RWPE2 (cell line): ENCODE data around the gene MNX1.

Experiments
- ATAC-seq: fragments of 200-7000 bp; cut with Tn5 transposase; 3 replicates; pipeline ENCODE4 v1.9.1; 2021; ENCODE audit warnings: low read depth
- DNase-seq: peaks from one replicate; pipeline ENCODE4 v3.0.0-alpha.2; 2020; ENCODE audit warnings: low spot score
- H3K27ac ChIP-seq: fragments of 450-650 bp; 2 replicates; pipeline ENCODE4 v1.5.1; 2017; ENCODE audit warnings: mild to moderate bottlenecking; ENCODE audit not compliant: poor library complexity, severe bottlenecking
- H3K27me3 ChIP-seq: fragments of 250-450 bp; sonication (Bioruptor Pico); 2 replicates; pipeline ENCODE4 v1.5.1; 2021; ENCODE audit warnings: mild to moderate bottlenecking, moderate library complexity; ENCODE audit not compliant: insufficient read depth, poor library complexity, severe bottlenecking
- H3K36me3 ChIP-seq: fragments of 250-450 bp; sonication (Bioruptor Pico); 2 replicates; pipeline ENCODE4 v1.5.1; 2020; ENCODE audit warnings: low read depth, mild to moderate bottlenecking, moderate library complexity
- H3K4me1 ChIP-seq: fragments of 250-450 bp; sonication (Bioruptor Pico); 2 replicates; pipeline ENCODE4 v1.5.1; 2021; ENCODE audit warnings: mild to moderate bottlenecking, moderate library complexity; ENCODE audit not compliant: insufficient read depth, poor library complexity, severe bottlenecking
- H3K4me3 ChIP-seq: fragments of 250-450 bp; sonication (Bioruptor Pico); 2 replicates; pipeline ENCODE4 v1.5.1; 2021; ENCODE audit warnings: mild to moderate bottlenecking, moderate library complexity; ENCODE audit not compliant: severe bottlenecking
- H3K9me3 ChIP-seq: fragments of 250-450 bp; sonication (Bioruptor Pico); 2 replicates; pipeline ENCODE4 v1.5.1; 2021; ENCODE audit warnings: mild to moderate bottlenecking, moderate library complexity; ENCODE audit not compliant: severe bottlenecking
- TF ChIP-seq, protein P1 (sequence below): fragments of 450-650 bp; IDR thresholded peaks from one replicate; pipeline ENCODE4 v1.5.1; 2017; ENCODE audit warnings: mild to moderate bottlenecking, moderate library complexity; ENCODE audit not compliant: poor library complexity, severe bottlenecking

Gene MNX1

GRCh38 chr7:156993925-156994235 is 16.6 kb downstream of the MNX1 start:
- ATAC-seq (no peak), DNase-seq (no peak)
- peaks cover under 1% of the 10 kb centered on the region for H3K27me3 ChIP-seq
- H3K27ac ChIP-seq, result no peak overlapping the region
- no peaks in the 10 kb centered on the region for H3K4me1 ChIP-seq
- TF ChIP-seq, protein P1, sequence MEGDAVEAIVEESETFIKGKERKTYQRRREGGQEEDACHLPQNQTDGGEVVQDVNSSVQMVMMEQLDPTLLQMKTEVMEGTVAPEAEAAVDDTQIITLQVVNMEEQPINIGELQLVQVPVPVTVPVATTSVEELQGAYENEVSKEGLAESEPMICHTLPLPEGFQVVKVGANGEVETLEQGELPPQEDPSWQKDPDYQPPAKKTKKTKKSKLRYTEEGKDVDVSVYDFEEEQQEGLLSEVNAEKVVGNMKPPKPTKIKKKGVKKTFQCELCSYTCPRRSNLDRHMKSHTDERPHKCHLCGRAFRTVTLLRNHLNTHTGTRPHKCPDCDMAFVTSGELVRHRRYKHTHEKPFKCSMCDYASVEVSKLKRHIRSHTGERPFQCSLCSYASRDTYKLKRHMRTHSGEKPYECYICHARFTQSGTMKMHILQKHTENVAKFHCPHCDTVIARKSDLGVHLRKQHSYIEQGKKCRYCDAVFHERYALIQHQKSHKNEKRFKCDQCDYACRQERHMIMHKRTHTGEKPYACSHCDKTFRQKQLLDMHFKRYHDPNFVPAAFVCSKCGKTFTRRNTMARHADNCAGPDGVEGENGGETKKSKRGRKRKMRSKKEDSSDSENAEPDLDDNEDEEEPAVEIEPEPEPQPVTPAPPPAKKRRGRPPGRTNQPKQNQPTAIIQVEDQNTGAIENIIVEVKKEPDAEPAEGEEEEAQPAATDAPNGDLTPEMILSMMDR, result no peak
- H3K36me3 ChIP-seq, result no peaks in the 10 kb centered on the region
- H3K4me3 ChIP-seq, result no peak overlapping the region
- no peaks in the 10 kb centered on the region for H3K9me3 ChIP-seq

DNA sequence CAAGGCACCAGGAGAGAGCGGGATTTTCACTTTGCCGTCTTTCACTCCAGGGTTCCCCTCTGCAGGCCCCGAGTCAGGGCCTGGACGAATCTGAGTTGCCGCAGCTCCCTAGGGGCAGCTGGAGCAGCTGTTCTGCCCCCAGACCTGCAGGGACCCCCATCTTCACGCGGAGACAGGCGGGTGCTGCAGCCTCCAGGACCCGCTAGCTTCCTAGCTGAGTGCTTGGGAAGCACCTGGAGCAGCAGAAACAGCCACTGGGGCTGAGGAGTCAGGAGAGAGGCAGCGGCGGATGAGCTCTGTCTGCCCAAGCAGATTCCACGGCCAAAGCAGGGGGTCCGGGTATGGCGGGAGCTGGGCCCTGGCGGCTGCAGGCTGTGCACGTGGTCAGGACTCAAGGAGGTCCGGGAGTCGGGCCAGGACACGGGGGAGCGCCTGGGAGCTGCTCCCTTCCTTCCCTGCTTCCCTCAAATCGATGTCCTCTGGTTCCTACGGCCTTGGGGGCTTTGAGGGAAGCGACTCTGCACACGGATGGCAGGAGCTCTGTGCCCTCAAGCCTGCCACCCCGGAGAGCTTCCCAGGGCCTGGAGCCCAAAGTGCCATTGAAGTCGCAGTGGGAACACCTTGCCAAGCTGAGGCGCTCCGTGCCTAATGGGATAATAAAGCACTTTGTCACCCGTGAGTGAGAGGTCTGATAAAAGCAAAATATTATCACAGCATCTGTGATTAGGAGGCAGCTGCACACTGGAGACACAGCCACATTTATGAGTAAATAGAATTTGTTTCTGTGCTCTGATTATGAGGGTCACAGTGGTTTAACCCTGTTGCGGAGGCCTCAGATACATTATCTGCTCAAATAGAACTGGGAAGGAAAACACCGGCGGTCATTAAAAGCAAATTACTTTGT is 17.2 kb downstream of the MNX1 start:
- Histone ChIP-seq H3K4me1 (no peaks in the 10 kb centered on the region), H3K36me3 (no peaks in the 10 kb centered on the region), H3K9me3 (no peaks in the 10 kb centered on the region), H3K27ac (no peak overlapping the region), H3K4me3 (no peak overlapping the region), H3K27me3 (no peaks in the 10 kb centered on the region)
- no peak; the same call in 2 of the 3 replicates for ATAC-seq
- TF ChIP-seq, protein P1, result no peak
- DNase-seq, result no peak

GRCh38 chr7:156989766-156990535 is 20.5 kb downstream of the MNX1 start:
- no peak overlapping the region for H3K4me3 ChIP-seq
- no peaks in the 10 kb centered on the region for H3K36me3 ChIP-seq
- H3K27ac ChIP-seq, result no peak overlapping the region
- DNase-seq, result no peak
- no peak for ATAC-seq
- TF ChIP-seq, protein P1, result no peak
- H3K4me1 ChIP-seq, result no peaks in the 10 kb centered on the region
- H3K9me3 ChIP-seq, result no peaks in the 10 kb centered on the region
- no peaks in the 10 kb centered on the region for H3K27me3 ChIP-seq

GRCh38 chr7:156988343-156989185 is 21.9 kb downstream of the MNX1 start:
- ATAC-seq (no peak), DNase-seq (no peak)
- Histone ChIP-seq H3K4me3 (no peak overlapping the region), H3K4me1 (no peaks in the 10 kb centered on the region), H3K9me3 (no peaks in the 10 kb centered on the region), H3K27ac (no peak overlapping the region), H3K36me3 (no peaks in the 10 kb centered on the region), H3K27me3 (no peaks in the 10 kb centered on the region)
- TF ChIP-seq, protein P1, result no peak
